ENCODE measurements around the gene ZNRF3.
"Not testable (repeated sequence)": the region's sequence is repeated elsewhere in the genome, so short reads cannot be mapped to it uniquely, and the experiment has no call there.

ZNRF3 gene

GRCh38 chr22:29071261-29072045, 188.1 kb downstream of the ZNRF3 start:
- DNase-seq, result no peak

GRCh38 chr22:29072193-29072978, 189.0 kb downstream of the ZNRF3 start:
- DNase-seq, result peak; percentile 68

- no peak for DNase-seq
These were observed 189.7 kb downstream of the ZNRF3 start, which contains the start of gene KREMEN1 for GRCh38 chr22:29072979-29073617. Gene KREMEN1 (plus strand): TSS chr22:29073035. CDS start chr22:29073131, 96 bp downstream.

- peak; percentile 22 for DNase-seq
These were observed 190.4 kb downstream of the ZNRF3 start for GRCh38 chr22:29073618-29074275.

- no peak for DNase-seq
These were observed 191.0 kb downstream of the ZNRF3 start for GRCh38 chr22:29074276-29074772.

GRCh38 chr22:29078036-29078868, 194.9 kb downstream of the ZNRF3 start:
- DNase-seq, result no peak

GRCh38 chr22:29078869-29079207, 195.5 kb downstream of the ZNRF3 start:
- DNase-seq, result no peak

GRCh38 chr22:29079218-29079901, 196.0 kb downstream of the ZNRF3 start:
- peak; percentile 32 for DNase-seq

GRCh38 chr22:29080106-29080975, 197.0 kb downstream of the ZNRF3 start:
- DNase-seq, result no peak

GRCh38 chr22:29081517-29082236, 198.3 kb downstream of the ZNRF3 start:
- no peak for DNase-seq

GRCh38 chr22:29082826-29083545, 199.6 kb downstream of the ZNRF3 start:
- no peak for DNase-seq

- DNase-seq, result not testable (repeated sequence)
These were observed 200.2 kb downstream of the ZNRF3 start for GRCh38 chr22:29083576-29083932.

GRCh38 chr22:29083933-29084591, 200.7 kb downstream of the ZNRF3 start:
- DNase-seq, result no peak

- no peak for DNase-seq
These were observed 203.6 kb downstream of the ZNRF3 start for GRCh38 chr22:29087012-29087411.

- no peak for DNase-seq
These were observed 205.4 kb downstream of the ZNRF3 start for GRCh38 chr22:29088809-29089208.

- DNase-seq, result no peak
These were observed 206.1 kb downstream of the ZNRF3 start for GRCh38 chr22:29089507-29089906.

GRCh38 chr22:29090039-29090438, 206.7 kb downstream of the ZNRF3 start:
- DNase-seq, result no peak

GRCh38 chr22:29092243-29092642, 208.9 kb downstream of the ZNRF3 start:
- no peak for DNase-seq
